GM18499 (cell line): ENCODE results near the gene KRTAP19-6.
"Not testable (repeated sequence)": the region's sequence is repeated elsewhere in the genome, so short reads cannot be mapped to it uniquely, and the experiment has no call there.

Experiments
- ATAC-seq: cut with Tn5 transposase; IDR thresholded peaks from one replicate; pipeline ENCODE4 v1.9.1; 2021; ENCODE audit warnings: moderate number of reproducible peaks; ENCODE audit not compliant: insufficient read depth, unreplicated experiment

The KRTAP19-6 gene, protein sequence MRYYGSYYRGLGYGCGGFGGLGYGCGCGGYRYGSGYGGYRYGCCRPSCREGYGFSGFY

DNA sequence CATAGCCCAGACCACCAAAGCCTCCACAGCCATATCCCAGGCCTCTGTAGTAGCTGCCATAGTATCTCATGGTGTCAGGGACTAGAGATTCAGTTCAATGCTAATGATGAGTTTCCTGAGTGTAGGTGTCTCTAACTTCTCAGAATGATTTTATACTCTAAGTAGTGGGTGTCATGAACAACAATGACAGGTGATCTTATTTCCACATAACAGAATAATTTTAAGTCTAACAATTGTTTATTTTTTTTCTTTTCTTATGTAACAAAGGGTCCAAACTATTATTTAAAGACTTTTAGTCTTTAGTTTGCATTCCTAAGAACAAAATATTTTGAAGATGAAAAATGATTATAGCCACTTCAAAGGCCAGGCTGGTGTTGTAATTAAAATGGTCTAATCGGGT lies at the start of gene KRTAP19-6:
Gene KRTAP19-6 (minus strand): TSS at position 101 of the 400 bp plus-strand sequence. CDS start 31 bp downstream, at position 70.
- no peak for ATAC-seq

DNA sequence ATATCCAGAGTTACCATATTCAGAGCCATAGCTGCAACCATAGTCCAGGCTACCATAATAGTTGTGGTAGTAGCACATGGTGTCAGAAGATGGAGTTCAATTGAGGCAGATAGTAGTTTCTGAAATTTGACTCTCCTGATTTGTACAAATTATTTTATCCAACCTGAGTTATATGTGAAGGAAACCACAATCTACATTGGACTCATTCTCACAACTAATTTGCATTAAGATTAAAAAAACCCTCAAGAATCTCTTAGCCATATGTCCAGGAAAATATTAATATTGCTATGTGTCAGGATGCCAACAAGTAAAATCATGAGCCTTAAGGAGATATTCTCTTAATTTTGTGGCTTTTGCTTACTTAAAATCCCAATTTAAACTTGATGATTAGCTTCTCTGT lies 48.6 kb upstream of the KRTAP19-6 start, which contains the start of gene KRTAP22-2:
Gene KRTAP22-2 (minus strand): TSS at position 101 of the 400 bp plus-strand sequence.
- no peak for ATAC-seq

DNA sequence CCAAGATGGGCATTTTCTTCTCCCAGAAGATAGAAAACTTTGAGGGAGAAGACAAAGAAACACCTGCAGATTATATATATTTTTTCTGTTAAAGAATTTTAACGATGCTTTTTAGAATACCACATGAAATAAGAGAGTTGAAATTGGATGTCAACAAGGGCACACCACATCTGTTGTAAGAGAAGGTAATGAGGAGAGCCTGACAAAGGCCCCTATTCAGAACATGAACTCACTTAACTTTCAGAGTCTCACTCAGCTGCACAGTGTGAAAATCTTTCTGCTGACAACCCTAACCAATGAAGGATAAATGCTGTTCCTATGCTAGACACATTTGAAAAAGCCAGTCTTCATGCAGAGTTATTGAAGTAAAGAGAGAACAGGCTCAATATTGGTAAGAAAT lies 41.2 kb upstream of the KRTAP19-6 start:
- no peak for ATAC-seq

DNA sequence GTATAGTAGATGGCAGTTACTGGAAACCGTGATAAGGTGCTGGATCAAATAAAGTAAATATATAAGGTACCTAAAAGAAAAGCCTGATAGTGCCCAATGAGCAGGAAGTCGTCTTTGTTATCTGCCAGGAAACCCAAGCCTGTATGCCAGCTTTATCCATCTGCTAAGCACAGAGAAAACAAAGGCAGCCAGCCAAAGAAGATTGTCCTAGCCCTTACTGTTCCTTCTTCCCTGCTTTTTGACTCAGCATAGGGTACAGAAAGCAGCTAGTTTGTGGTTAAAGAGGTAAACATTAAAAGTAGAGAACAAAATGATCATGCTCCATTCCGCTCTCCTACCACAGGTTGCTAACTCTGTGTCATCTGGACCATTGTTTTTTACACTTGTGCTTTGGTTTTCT lies 38.5 kb upstream of the KRTAP19-6 start:
- ATAC-seq: no peak

DNA sequence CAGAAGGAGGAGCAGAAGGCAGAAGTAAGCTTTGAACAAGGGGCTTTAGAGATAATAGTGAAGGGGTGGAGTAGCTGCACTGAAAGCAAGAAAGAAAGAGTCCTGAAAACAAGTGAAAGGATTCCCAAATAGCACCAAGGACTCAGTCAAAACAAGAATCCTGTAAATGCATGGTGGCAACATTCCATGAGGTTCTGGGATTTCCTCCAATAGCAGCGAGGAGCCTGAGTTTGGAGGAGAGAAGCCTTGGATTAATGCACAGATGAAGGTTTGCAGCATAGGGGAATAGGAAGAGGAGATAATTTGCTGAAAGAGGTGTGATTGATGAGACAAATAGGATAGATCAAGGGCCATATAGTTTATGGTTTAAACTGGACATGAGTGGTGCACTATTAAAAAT lies 37.7 kb upstream of the KRTAP19-6 start:
- no peak for ATAC-seq

DNA sequence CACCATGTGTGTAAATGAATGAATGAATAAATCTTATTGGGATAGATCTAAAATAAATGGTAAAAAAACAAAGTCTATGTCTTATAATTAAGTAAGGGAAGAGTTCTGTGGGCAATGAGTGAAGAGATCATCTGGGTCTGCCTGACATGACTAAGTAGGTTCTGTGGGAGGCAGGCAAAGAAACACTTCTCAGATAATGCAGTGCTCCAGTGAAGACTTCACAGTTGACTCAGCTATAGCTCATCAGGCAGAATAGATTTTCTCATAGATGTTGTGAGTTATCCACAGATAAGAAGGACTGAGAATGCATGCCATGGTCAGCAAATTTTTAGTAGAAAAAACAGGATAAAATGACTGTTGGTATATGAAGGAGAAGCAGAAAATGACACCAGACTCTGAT lies 36.1 kb upstream of the KRTAP19-6 start:
- ATAC-seq: no peak

DNA sequence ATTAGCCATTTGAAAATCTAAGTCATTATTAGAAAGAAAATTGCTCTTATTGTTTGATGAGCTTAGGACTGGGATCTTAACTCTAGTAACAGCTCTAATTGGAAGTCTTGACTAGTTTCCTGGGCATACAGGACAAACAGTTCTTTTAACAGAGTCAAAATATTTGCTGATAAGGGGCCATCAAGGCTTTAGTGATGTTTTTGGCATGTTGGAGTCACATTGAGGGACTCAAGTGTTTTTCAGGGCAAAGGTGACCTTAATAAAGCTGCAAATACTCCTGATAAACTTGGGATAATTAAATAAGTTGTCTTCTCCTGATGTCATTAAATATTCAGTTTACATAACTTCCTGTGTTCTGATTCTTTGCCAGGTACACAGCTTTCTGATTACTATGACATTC lies 26.0 kb upstream of the KRTAP19-6 start:
- no peak for ATAC-seq

DNA sequence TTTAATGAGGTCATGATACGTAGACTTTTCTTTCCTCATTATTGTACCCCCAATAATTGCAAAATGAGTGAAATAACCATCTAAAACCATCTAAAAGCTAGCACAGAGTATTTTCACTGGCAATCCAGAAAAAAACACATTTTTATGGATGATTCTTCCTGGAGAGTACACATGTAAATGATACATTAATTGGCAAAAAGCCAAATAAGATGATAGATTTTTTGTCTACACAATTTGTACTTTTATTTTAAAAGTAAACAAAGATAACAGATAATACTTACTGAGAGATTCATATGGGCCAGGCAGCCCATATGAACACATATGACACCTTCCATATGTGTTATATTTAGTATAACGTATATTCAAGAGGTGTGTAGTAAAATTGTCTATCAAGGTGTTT lies 22.0 kb upstream of the KRTAP19-6 start:
- ATAC-seq: no peak

DNA sequence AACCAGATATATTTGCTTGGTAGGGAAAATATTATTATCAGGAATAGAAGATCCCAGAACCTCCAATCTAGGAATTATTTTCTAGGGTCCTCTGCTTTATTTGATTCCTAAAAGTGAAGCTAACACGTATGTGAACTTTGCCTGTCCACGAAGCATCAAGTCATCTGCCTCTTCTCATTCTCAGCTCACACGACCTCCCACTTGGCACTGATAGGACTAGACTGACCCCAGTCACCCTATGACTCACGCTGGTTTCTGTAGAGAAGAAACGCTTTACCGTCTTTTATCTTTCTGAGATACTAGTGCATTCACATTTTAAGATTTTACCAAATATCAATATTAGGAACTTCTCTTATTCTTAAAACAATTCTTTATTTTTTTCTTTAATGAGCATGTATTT lies 21.4 kb upstream of the KRTAP19-6 start:
- no peak for ATAC-seq

DNA sequence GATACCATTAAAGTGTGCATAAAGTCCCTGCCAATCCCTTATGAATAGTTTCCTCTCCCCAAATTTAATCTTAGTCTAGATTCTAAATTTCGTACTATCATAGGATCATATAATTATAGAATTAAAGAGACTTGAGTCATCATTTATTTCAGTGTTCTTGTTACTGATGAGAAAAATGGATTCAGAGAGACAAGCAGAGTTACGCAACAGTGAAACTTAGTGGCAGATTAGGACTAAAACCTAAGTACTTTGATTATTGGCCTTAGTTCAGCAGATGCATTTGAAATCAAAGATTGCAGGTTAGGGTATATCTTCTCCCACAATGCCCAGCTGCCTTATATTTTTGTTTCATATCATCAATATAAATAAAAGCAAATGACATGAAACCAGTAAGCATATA lies 20.3 kb upstream of the KRTAP19-6 start:
- no peak for ATAC-seq

DNA sequence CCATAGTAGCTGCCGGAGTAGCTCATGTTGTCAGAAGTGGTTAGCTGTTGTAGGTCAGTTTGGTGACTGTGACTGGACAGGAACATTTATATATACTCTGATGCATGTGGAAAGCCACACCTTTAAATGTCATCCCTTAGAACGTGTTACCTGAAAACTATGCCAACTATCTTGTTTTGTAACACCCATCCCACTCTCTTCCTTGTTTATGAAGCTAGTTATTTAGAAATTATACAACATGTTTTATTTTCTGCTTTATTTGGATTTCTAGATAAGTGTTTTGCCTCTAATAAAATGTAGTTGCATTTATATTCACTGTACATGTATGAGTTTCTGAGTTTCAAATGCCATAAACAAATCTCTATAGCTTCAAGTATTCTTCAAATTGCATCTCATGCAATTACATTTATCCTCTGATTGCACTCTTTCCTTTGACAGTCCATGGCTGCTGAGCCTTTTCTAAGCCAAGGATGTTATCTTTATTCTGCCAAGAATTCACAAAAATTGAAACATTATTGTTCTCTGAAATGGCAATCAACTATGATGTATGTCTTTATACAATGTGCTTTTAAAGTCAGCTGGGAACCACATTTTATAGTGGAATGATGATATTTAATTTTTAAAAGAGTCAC lies 19.7 kb upstream of the KRTAP19-6 start, which contains the start of gene KRTAP19-7:
Gene KRTAP19-7 (minus strand): TSS at position 51 of the 632 bp plus-strand sequence. CDS start 25 bp downstream, at position 26.
- no peak for ATAC-seq

DNA sequence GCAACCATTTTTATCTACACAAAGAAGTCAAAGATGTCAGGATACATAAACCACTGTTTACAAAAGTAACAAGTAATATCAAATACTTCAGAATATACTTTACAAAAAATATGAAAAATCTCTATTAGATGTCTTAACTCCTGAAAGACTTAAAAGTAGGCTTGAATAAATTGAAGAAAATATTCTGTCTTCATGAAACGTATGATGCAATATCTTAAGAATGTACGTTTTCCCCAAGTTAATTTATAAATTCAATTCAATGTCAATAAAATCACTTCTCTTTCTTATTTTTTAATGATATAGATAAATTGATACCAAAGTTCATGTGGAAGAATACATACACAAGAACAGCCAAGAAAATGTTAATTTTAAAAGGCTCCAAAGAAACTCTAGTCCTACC lies 13.4 kb upstream of the KRTAP19-6 start:
- no peak for ATAC-seq

DNA sequence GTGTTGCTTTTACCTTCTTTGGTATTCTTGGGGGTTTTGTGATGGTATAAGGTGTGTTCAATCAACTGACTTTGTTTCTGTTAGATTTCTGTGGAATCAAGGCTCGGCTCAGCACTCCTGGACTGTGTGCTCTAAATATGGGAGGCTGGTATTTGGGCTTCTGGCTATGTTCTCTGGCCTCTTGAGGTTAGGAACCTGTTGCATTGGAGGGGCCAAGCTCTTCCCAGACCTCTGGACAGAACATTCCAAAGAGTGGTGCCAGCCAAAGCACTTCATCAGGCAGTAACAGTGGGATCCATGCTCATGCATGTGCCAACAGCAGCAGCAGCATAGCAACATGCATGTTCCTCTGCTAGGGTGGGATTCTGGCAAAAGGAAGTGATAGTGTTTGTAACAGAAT lies 11.1 kb upstream of the KRTAP19-6 start:
- no peak for ATAC-seq

DNA sequence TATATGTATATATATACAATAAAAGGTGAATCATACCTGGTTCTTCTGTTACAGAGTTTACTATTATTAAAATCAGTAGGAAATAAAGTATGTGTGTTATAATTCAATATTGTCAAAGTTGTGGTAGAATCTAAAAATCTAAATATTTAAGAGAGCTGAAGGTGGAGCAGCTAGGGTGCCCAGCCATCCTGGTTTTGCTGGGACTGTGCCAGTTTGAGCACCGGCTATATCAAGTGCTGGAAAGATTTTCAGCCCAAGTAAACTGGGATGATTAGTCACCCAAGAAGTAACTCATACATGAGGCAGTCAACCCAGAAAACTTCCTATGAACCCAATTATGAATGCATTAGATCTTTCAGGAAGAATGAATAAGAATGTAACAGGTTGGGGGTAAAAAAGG lies 22.8 kb downstream of the KRTAP19-6 start:
- ATAC-seq: no peak

DNA sequence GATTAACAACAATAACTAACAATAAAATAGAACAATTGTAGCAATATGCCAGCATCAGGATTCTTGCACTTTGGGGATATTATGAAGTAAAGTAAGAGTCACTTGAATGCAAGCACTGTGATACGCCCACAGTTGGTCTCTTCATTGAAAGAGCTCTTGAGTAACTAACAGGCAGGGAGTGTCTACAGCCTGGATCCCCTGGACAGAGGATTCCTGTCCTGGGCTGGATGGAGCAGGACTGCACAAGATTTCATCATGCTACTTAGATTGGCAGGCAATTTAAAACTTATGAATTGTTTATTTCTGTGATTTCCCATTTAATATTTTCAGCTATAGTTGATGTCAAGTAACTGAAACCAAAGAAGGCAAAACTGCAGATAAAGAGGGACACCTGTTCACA lies 26.0 kb downstream of the KRTAP19-6 start:
- ATAC-seq: no peak

DNA sequence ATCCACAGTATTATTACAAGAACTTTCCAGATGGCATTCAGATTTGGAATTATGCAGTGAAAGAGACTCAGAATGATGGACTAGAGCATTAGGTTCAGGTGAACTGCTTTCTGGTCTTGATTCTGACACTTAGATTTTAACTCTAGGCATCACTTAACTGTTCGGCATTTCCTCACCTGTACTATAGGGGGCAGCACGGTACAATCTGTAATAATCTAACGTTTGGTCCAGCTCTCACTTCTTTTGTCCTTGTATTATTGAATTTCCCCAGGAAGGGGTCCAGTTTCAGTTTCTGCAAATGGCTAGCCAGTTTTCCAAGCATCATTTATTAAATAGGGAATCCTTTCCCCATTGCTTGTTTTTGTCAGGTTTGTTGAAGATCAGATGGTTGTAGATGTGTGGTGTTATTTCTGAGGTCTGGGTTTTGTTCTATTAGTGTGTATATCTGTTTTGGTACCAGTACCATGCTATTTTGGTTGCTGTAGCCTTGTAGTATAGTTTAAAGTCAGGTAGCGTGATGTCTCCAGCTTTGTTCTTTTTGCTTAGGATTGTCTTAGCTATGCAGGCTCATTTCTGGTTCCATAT lies 36.0 kb downstream of the KRTAP19-6 start:
- ATAC-seq: not testable (repeated sequence)

DNA sequence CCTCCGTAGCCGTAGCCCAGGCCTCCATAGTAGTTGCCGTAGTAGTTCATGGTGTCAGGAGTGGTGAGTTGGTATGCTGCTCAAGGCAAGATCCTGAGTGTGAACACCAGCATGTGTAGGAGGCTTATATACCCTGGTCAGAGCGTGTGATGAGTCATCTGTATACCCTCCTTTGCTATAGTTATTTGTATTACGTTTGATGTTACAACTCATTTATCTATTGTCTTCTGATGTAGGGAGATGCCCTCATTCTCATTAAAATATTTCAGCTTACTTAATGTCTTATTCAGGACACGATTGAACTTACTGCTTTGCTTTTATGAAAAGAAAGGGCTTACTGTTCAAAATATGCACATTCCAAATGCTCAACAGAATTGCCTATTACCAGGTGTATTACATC lies 39.6 kb downstream of the KRTAP19-6 start, which contains the start of gene KRTAP19-5:
Gene KRTAP19-5 (minus strand): TSS at position 101 of the 400 bp plus-strand sequence. CDS start 51 bp downstream, at position 50.
- no peak for ATAC-seq

DNA sequence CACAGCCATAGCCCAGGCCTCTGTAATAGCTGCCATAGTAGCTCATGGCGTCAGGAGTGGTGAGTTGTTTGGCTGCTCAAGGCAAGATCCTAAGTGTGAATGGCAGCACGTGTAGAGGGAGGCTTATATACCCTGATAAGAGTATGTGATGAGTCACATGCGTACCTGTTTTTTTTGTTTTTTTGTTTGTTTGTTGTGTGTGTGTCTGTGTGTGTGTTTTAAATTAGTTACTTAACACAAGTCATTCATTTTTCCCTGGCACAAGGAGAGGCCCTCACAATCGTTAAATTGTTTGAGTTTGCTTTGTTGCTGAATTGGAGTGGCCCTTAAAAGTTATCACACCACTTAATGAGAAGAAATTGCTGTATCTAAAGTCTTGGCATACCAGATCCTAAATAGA lies 44.6 kb downstream of the KRTAP19-6 start, which contains the start of gene KRTAP19-4:
Gene KRTAP19-4 (minus strand): TSS at position 101 of the 400 bp plus-strand sequence. CDS start 55 bp downstream, at position 46.
- ATAC-seq: no peak

DNA sequence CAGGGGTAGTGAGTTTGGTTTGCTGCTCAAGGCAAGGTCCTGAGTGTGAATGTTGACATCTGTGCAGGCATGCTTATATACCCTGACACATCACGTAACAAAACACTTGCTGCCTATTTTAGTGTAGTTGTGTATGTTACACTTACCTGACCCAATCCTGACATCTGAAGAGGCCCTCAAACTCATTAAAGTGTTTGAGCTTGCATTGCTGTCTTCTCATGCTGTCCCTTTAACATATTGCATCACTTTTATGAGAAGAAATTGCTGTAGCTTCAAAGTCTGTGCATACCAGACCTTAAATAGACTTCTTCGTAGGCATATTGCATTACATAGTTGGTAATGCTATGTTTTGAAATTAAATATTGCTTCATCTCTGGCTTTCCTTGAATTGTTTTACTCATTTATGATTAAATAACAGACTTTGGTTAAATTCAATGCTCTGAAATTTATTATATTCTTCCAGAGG lies 49.7 kb downstream of the KRTAP19-6 start, which contains the start of gene KRTAP19-3:
Gene KRTAP19-3 (minus strand): TSS at position 51 of the 466 bp plus-strand sequence. CDS start 56 bp downstream, outside the sequence.
- no peak for ATAC-seq
